Activated CD4-positive, alpha-beta T cell treated with anti-CD3 and anti-CD28 coated beads for 4 hours (primary cell): ENCODE measurements around the gene RXRA.
A peak's percentile ranks its signal among the peaks of the same experiment; 100 is the strongest.
"Not testable (repeated sequence)": the region's sequence is repeated elsewhere in the genome, so short reads cannot be mapped to it uniquely, and the experiment has no call there.

ENCODE experiments used
- DNase-seq, 2 donors: peaks; one replicate each; pipeline ENCODE4 v3.0.0-alpha.2; 2020

The RXRA gene

DNA sequence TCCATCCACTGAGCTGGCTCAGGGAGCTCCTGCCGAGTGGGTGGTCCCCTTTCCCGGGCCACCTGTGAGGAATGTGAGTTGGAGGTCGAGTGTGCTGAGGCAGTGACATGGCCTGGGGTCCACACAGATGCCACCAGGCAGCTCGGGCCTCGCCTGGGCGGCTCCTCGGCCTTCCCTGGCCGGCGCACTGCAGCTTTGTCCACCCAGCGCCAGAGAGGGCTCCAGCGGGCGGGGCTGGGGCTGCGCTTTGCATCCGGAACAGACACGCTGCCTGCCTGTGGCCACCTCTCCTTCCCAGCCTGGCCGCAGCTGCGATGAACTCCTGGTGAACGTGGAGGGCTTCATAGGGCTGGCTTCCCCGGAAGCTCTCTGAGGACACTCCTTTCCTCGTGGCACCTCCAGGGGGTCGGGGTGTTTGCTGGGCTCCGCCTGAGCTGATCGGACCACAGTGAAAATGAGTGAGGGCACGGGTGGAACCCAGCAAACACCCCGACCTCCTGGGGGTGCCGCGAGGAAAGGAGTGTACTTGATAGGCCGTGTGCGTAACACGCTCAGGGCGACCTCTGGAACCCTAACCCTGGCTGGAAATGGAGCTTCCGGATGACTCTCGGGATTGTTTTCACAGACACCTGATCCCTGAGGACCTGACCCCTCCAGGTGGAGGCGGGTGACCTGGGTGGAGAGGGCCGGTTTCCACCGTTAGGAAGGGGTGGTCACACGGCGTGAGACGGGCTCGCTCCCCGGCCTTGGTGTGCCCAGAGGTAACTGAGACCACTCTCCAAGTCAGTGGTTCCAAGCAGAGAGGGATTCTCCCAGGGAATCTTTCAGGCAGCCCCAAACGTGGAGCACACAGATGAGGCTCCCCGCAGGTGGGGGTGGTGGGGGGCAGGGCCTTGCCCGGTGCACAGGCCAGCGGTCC lies 31.8 kb upstream of the RXRA start:
- DNase-seq, result no peak

- DNase-seq, result no peak
Measured at GRCh38 chr9:134295101-134295745, 31.0 kb upstream of the RXRA start.

- no peak for DNase-seq
Measured at GRCh38 chr9:134295746-134296250, 30.5 kb upstream of the RXRA start.

GRCh38 chr9:134296301-134297082 lies 29.8 kb upstream of the RXRA start:
- DNase-seq, result no peak

GRCh38 chr9:134297083-134297410 lies 29.2 kb upstream of the RXRA start:
- no peak for DNase-seq

GRCh38 chr9:134297576-134297975 lies 28.7 kb upstream of the RXRA start:
- DNase-seq, result no peak

GRCh38 chr9:134298000-134298399 lies 28.3 kb upstream of the RXRA start:
- DNase-seq, result no peak

DNA sequence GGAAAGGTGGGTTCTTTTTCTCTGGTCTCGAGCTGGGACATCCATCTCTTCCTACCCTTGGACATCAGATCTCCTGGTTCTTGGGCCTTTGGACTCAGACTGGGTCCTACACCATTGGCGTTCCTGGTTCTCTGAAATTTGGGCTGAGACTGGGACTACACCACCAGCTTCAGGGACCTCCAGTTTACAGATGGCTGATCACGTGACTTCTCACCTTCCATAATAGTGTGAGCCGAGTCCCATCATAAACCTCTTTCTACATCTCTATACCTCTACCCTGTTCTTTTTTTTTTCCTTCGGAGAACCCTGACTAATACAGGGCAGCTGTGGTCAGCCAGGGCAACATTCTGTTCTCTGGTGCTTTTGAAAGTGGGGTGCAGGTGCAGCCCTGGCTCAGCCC lies 27.2 kb upstream of the RXRA start:
- no peak for DNase-seq

GRCh38 chr9:134299883-134300282 lies 26.4 kb upstream of the RXRA start:
- DNase-seq, result no peak

- DNase-seq, result peak; percentile 30 to 52
Measured at GRCh38 chr9:134301387-134302129, 24.7 kb upstream of the RXRA start.

- no peak for DNase-seq
Measured at GRCh38 chr9:134302130-134302817, 24.0 kb upstream of the RXRA start.

GRCh38 chr9:134303601-134304000 lies 22.7 kb upstream of the RXRA start:
- no peak for DNase-seq

DNA sequence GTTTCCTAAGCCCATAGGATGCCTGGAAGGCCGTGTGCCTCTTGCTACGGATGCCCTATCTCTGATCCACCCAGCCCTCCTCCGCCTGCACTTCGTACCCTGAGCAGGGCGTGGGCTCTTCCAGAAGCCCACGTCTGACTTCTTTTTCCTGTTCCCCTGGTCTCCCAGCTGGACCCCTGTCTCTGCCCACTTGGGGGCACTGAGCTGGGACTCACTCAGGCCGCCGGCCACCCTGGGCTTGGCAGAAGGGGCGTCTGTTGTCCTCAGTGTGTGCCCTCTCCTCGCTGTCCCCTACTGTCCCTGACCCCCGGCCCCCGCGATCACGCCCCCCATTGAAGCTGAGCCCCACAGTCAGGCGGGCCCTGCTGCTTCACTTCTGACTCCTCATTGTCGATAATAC lies 22.0 kb upstream of the RXRA start:
- DNase-seq, result no peak

DNA sequence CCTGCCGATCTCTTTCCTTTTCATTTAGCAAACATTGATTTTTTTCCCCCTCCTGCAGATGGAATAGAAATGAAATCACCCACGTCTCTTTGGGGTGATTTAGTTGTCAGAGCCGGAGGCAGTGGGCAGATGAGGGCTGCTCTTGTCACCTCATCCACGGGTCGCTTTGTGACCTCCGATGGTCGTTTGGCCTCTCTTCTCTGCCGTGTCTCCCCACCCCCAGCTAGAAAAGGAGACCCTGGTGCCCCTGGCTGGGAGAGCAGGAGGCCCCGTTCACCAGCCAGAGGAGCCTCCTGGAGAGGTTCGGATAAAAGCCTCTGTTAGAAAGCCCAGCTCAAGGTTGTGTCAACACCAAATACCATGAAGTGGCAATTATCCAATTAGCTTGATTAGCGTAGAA lies 21.6 kb upstream of the RXRA start:
- DNase-seq, result no peak

GRCh38 chr9:134305533-134305932 lies 20.7 kb upstream of the RXRA start:
- DNase-seq, result no peak

DNA sequence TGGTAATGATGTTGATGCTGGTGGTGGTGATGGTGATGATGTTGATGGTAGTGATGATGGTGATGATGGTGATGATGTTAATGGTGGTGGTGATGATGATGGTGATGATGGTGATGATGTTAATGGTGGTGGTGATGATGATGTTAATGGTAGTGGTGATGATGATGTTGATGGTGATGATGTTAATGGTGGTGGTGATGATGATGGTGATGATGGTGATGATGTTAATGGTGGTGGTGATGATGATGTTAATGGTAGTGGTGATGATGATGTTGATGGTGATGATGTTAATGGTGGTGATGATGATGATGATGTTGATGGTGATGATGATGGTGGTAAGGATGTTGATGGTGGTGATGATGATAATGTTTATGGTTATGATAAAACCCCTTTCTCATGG lies 20.2 kb upstream of the RXRA start:
- DNase-seq, result not testable (repeated sequence)

DNA sequence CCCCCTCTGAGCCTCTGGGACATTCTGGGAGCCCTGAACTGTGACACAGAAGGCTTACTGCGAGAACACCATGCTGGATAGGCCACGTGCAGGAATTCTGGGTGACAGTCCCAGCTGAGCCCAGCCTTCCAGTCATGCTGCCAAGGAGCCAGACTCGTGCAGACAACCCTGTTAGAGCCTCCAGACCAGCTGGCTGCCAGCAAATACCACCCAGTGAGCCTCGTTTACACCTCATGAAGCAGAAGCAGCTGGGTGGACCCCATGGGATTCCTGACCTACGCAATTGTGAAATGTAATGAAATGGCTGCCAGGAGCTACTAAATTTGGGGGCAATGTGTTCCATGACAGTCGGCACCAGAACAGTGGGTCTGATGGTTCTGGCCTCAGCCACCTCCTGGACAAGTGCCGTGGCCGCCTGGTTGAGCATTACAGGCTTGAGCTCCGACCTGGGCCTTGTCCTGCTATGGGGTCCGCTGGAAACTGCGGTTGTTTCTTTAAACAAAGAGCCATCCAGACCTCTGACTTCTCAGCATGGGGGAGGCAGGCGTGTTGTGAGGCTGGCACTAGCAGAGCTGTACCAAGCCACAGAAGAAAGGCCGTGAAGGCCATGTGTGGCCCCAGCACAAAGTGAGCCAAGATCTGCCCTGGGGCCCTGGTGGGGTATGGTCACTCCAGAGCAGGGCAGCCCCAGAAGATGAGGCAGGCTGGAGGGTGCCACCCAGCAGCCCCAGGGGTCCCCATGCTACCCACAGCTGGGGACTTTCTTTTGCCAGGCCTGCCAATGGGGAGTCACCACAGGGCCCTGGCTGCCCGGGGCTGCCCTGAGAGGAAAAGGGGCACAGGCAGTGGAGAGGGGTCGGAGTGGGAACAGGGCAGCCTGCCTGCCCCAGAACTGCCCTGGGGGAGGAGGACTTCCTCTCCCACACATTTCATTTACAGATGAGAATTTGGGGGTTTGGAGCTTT lies 19.3 kb upstream of the RXRA start:
- DNase-seq, result no peak

- DNase-seq, result no peak
Measured at GRCh38 chr9:134307674-134308638, 18.3 kb upstream of the RXRA start.

- DNase-seq, result not testable (repeated sequence)
Measured at GRCh38 chr9:134308639-134309220, 17.5 kb upstream of the RXRA start.
